GM18507 (cell line): ENCODE data around the gene RASAL2.

Experiments used
- DNase-seq: peaks from one replicate; pipeline ENCODE4 v3.0.0; 2011; ENCODE audit warnings: low read depth; ENCODE audit not compliant: insufficient read length; ENCODE audit errors: extremely low spot score
- FAIRE-seq: peaks from 2 replicates; lab custom pipeline; 2011; peaks lifted over from hg19 to GRCh38; lab: Jason Lieb, UNC

RASAL2 gene

DNA sequence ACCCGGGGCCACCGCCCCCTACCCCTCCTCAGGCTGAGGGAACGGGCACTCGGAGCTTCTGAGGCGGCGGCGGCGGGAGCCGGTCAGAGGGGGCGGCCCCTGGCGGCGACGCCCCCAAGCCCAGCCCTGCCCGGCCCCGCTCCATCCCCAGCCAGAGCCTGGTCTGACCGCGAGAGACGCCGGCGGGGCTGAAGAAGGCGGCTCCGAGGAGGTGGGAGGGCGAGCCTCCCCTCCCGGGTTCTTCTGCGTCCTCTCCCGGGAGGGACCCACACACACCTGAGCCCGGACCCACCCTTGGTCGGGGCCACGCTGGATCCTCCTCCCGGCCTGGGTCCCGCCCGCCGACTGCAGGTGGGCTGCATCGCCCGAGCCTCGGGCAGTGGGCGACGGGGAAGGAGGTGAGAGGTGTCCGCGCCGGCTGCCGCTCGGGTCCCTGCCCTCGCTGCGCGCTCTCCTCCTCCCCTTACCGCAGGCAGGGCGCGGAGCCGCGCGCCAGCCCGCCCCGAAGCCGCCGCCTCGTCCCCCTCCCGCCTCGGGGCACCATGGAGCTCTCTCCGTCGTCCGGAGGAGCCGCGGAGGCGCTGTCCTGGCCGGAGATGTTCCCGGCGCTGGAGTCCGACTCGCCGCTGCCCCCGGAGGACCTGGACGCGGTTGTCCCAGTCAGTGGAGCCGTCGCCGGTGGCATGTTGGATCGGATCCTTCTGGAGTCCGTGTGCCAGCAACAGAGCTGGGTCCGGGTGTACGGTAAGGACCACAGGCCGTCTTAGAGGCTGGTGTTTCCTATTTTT lies at the start of gene RASAL2:
Gene RASAL2, plus strand, starts transcription at position 154 of the 788 bp plus-strand sequence. Its CDS starts 389 bp downstream, at position 543.
- no peak for DNase-seq
- FAIRE-seq: no peak

DNA sequence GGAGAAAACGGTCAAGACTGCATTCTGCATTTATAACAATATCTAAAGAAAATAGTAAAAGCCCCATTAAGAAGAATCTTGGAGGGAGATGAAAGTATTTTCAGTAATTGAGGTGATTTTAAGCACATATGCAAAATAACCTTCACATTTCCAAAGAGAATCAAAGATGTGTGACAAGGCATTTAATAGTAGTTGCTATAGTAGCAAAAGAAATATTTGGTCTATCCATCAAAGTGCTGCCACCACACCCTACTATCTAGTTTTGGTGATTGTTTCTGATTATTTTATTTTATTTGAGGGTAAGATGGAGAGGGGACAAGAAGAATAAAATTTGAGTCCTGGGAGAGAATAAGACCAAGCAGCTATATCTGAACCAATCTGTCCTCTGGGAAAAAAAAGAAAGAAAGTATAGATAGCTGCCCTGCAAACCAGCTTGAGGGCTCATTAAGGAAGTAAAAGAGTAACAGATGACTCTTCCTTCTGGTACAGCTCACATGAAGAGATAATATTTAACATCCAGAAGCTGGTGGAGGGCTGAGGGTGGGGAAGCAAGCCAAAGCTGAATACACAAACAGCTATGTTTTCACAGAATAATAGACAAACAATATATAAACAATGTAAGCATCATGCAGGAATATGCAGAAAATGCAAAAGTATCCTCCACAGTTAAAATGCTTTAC lies 47.2 kb upstream of the RASAL2 start:
- no peak for FAIRE-seq

GRCh38 chr1:178047403-178048093 lies 46.4 kb upstream of the RASAL2 start:
- DNase-seq (no peak), FAIRE-seq (no peak)

More for the DNA sequence above, 47.2 kb upstream of the RASAL2 start:
- DNase-seq: no peak

DNA sequence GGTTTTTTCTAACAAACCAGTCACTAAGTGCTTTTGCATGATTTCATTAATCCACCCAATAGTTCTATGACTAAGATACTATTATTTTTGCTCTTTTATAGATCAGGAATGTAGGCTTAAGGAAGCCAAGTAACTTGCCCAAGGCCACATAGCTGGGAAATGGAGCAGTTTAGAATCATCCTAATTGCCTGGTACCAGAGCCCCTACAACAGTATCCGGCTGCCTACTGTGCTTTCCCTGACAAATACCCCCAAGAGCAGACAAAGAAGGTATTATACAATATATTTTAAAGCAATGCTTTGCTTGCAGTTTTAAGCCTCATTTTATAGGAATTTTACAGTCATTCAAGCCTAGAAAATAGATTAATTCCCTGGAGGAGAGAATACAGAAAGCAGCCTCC lies 45.5 kb upstream of the RASAL2 start:
- DNase-seq (no peak), FAIRE-seq (no peak)

DNA sequence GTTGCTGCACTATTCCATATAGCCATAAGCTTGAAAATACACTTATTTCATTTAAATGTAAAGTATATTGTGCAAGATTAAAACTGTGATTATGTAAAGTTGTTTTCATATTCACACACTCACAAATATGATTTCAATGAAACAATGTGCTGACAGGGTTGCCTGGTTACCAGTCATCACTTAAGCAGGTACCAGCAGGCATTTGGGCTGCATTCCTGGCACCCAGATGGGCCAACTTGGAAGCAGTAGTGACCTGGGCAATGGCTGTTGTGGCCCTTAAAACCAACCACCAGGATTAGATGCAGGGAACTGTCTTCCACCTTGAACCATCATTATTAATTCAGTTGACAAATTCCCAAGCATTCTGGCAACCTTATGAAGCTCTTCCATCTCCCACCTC lies 45.0 kb upstream of the RASAL2 start:
- FAIRE-seq: no peak
- no peak for DNase-seq

DNA sequence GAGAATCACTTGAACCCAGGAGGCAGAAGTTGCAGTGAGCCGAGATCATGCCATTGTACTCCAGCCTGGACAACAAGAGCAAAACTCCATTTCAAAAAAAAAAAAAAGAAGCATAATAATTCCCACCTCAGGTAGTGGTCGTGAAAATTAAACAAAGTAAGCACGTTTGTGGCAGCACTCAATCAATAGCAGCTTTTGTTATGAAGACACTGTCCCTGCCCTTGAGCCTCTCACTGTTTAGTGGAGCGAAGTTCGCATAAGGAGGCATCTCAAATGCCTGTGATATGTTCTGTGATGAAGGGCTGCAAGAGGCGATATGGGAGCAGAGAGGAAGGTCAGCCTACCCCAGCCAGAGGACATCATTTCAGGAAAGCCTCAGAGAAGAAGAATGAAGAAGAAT lies 43.8 kb upstream of the RASAL2 start:
- no peak for FAIRE-seq
- DNase-seq: no peak

DNA sequence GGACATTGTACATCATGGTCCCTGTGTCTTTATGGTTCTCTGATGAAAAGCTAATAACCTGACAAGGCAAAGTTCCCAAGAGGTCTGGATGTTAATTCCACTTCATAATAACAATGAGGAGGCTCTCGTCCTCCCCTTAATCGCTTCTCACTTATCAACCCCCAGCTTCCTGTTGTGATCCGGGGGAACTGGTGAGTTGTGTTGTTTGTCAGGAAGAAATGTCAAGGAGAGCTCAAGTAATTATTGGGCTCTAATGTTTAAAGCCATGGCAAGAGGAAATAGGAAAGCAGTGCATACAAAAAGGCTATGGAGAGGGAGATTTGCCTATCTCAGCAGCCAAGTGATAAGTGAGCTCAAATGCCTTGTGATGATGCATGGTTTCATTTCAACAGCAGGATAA lies 42.8 kb upstream of the RASAL2 start:
- DNase-seq: no peak

GRCh38 chr1:178052650-178053461 lies 41.0 kb upstream of the RASAL2 start:
- no peak for DNase-seq
- FAIRE-seq: no peak

More for the DNA sequence above, 42.8 kb upstream of the RASAL2 start:
- no peak for FAIRE-seq

- FAIRE-seq: no peak
Observed at GRCh38 chr1:178055093-178055492, 38.8 kb upstream of the RASAL2 start.

DNA sequence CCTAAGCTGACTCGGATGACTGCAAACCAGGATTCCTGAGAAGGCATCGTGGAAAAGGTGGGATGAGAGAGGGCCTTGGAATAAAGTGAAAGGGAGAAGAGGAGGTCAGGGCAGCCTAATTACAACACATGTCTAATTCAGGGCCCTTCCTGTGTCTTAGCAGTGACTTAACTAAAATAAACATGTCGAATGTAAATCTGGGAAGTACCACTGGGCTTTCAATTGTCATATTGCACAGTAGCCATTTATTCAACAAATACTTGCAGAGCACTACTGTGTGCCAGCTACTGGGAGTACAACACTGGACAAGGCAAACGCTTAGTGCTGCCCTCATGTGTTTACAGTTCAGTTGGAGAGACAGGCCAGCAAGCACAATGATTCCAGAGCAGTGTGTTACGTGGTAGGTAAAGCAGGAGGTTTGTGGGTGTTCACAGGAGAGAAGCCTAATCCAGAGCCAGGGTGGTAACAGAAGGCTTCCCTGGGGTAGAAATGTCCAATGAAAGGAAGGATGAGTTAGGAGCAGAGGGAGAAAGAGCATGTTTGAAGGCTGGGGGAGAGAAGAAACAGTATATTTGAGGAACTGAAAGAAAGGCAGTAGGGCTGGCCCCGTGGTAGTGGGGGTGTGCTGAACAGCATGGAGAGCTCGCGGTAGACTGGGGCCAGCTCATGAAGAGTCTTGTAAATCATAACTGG lies 38.0 kb upstream of the RASAL2 start:
- DNase-seq: no peak
- FAIRE-seq: peak; percentile 72

More at GRCh38 chr1:178055093-178055492, 38.8 kb upstream of the RASAL2 start:
- no peak for DNase-seq

- no peak for DNase-seq
- FAIRE-seq: no peak
Observed at GRCh38 chr1:178057141-178057765, 36.7 kb upstream of the RASAL2 start.

DNA sequence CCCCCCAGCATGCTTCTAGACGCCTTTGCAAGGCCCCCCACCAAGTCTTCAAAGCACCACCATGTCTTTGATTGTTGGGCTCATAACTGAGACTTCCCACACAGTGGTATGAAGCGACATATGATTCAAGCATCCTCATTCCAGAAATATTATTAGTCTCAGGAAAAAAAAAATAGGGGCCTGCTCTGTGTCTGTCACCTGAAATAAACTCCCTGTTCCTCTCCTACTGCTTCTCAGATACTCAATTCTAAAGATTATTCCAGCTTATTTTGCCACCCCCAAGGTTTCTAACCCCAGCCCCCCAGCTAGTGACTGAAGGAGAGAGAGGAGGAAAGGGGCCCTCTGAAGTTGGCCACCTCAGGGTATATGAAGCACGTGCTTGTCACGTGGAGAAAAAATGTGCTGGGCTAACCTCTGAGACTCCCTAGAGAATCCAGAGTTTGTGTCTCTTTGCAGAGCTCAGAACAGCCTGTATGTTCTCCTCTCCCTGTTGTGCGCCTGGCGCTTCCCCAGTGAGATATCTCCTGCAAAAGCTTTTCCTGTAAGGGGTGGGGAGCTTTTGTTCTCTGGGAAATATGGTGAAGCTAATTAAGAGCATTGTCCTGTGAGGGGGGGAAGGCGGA lies 35.9 kb upstream of the RASAL2 start:
- FAIRE-seq (no peak), DNase-seq (no peak)

- DNase-seq (no peak), FAIRE-seq (no peak)
Observed at GRCh38 chr1:178060789-178061556, 32.9 kb upstream of the RASAL2 start.

DNA sequence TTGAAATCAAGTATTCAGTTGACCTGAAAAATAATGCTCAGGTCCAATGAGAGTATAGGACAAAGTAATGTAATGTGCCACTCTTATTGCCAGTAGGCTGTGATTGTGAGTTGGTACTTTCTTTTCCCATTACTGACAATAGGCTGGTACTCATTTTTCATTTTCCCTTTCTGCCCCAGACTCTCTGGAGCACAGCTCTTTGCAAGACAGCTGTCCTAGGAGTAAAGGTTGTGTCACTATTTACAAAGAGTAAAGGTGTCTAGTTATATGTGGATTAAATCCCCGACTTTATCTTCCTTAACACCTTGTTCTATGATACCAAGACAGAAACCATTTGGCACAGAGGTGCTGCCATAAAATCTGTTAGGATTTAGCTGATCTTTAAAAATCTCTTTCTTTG lies 32.3 kb upstream of the RASAL2 start:
- DNase-seq: no peak
- FAIRE-seq: no peak

GRCh38 chr1:178064191-178064821 lies 29.6 kb upstream of the RASAL2 start:
- FAIRE-seq (no peak), DNase-seq (no peak)

- no peak for DNase-seq
- no peak for FAIRE-seq
Observed at GRCh38 chr1:178065250-178065649, 28.7 kb upstream of the RASAL2 start.

GRCh38 chr1:178066296-178066907 lies 27.5 kb upstream of the RASAL2 start:
- FAIRE-seq: no peak

More at GRCh38 chr1:178066296-178066907, 27.5 kb upstream of the RASAL2 start:
- no peak for DNase-seq
